PC-3 (cell line): Measurements from ENCODE around the gene CLRN1. TPM values are rescaled to one million over a fixed set of nuclear protein-coding genes. Genes with fewer than 3 reads are reported as not detected.

Experiments
- ATAC-seq: fragments of 200-7000 bp; cut with Tn5 transposase; 2 replicates; pipeline ENCODE4 v1.9.1; 2020; ENCODE audit warnings: mild to moderate bottlenecking, moderate library complexity
- BruUV-seq: library from RNA; stranded (reverse); fragments of 400-500 nt; replicated peaks from 2 replicates; lab custom pipeline; 2021; lab: Mats Ljungman, UMichigan
- CTCF ChIA-PET: fragments of 300-600 bp; sonication (Branson Sonifier 250); formaldehyde crosslinking; loops from one replicate; lab custom pipeline; 2022; ENCODE audit warnings: antibody characterized with exemption; lab: Charles Lee
- POLR2A ChIA-PET: fragments of 300-600 bp; sonication (Branson Sonifier 250); formaldehyde crosslinking; loops from one replicate; lab custom pipeline; 2022; ENCODE audit warnings: antibody characterized with exemption; ENCODE audit not compliant: unreplicated experiment; lab: Charles Lee
- DNase-seq: peaks from one replicate; pipeline ENCODE4 v3.0.0-alpha.2; 2015
- H2AFZ ChIP-seq: fragments of 300-600 bp; sonication (generic); 2 replicates; pipeline ENCODE4 v1.6.0; 2016; ENCODE audit warnings: antibody characterized with exemption, low read length
- H3F3A ChIP-seq: fragments of 300-600 bp; sonication (generic); one replicate; pipeline ENCODE4 v1.6.0; 2017; ENCODE audit warnings: antibody characterized with exemption, low read length, control low read depth, mild to moderate bottlenecking; ENCODE audit not compliant: unreplicated experiment
- H3K27ac ChIP-seq: fragments of 300-600 bp; sonication (generic); 2 replicates; pipeline ENCODE4 v1.5.1; 2016; ENCODE audit warnings: mild to moderate bottlenecking, low read length
- H3K27me3 ChIP-seq: fragments of 300-600 bp; sonication (generic); 2 replicates; pipeline ENCODE4 v1.6.1; 2016; ENCODE audit warnings: low read length, mixed read lengths
- H3K36me3 ChIP-seq: fragments of 300-600 bp; sonication (generic); 2 replicates; pipeline ENCODE4 v1.6.1; 2016; ENCODE audit warnings: low read depth, mixed run types, low read length, mixed read lengths
- H3K4me1 ChIP-seq: fragments of 300-600 bp; sonication (generic); 2 replicates; pipeline ENCODE4 v1.5.1; 2016; ENCODE audit warnings: low read length; ENCODE audit not compliant: insufficient read depth
- H3K4me2 ChIP-seq: fragments of 300-600 bp; sonication (generic); 2 replicates; pipeline ENCODE4 v1.6.0; 2016; ENCODE audit warnings: low read length
- H3K4me3 ChIP-seq: fragments of 300-600 bp; sonication (generic); 2 replicates; pipeline ENCODE4 v1.5.1; 2016; ENCODE audit warnings: mild to moderate bottlenecking, low read length, mixed read lengths
- H3K79me2 ChIP-seq: fragments of 300-600 bp; sonication (generic); 2 replicates; pipeline ENCODE4 v1.6.1; 2017; ENCODE audit warnings: low read length, mixed read lengths
- H3K9ac ChIP-seq: fragments of 300-600 bp; sonication (generic); 2 replicates; pipeline ENCODE4 v1.6.0; 2016; ENCODE audit warnings: mild to moderate bottlenecking, low read length
- H3K9me2 ChIP-seq: fragments of 300-600 bp; sonication (generic); replicated peaks from 2 replicates; pipeline ENCODE4 v1.6.1; 2016; ENCODE audit warnings: mixed run types, low read length, mixed read lengths
- H3K9me3 ChIP-seq: fragments of 300-600 bp; sonication (generic); 2 replicates; pipeline ENCODE4 v1.6.1; 2016; ENCODE audit warnings: low read length, mixed read lengths
- H4K20me1 ChIP-seq: fragments of 300-600 bp; sonication (generic); 2 replicates; pipeline ENCODE4 v1.6.1; 2016; ENCODE audit warnings: low read length, mixed read lengths
- CTCF ChIP-seq: fragments of 300-600 bp; sonication (generic); conservative IDR thresholded peaks from 2 replicates; pipeline ENCODE4 v1.5.1; 2017; ENCODE audit warnings: antibody characterized with exemption, low read depth, mild to moderate bottlenecking, low read length
- EZH2 ChIP-seq: fragments of 300-600 bp; sonication (generic); IDR thresholded peaks from one replicate; pipeline ENCODE4 v1.6.1; 2017; ENCODE audit warnings: antibody characterized with exemption, mild to moderate bottlenecking, low read length; ENCODE audit not compliant: unreplicated experiment
- EZH2phosphoT487 ChIP-seq: fragments of 300-600 bp; sonication (generic); IDR thresholded peaks from 2 replicates; pipeline ENCODE4 v1.6.1; 2018; ENCODE audit warnings: mild to moderate bottlenecking, antibody characterized with exemption, low read length, borderline replicate concordance
- intact Hi-C: fragments of 100-400 bp; cut with micrococcal nuclease; formaldehyde crosslinking; loops from 2 replicates; pipeline ENCODE4 v1.9.0; 2023
- total RNA-seq: library from RNA; depleted of rRNA; stranded (reverse); fragments of >200 nt; gene quantifications from 2 replicates; pipeline ENCODE4 v1.2.3, GENCODE V29; 2014

CLRN1 gene
- total RNA-seq, 1 experiment from 2014 or later, result not detected

GRCh38 chr3:150960708-150961684 lies 11.5 kb downstream of the CLRN1 start:
- H3K79me2 ChIP-seq, result no peaks in the 10 kb centered on the region
- TF ChIP-seq CTCF, result no peak
- H3K27ac ChIP-seq, result no peak overlapping the region
- H3K9ac ChIP-seq, result no peak overlapping the region
- no peak for DNase-seq
- ChIA-PET CTCF (no interaction called here), POLR2A (no interaction called here)
- peaks cover 73% of the 10 kb centered on the region for H3K27me3 ChIP-seq
- intact Hi-C loops, result no loop called here
- H4K20me1 ChIP-seq, result no peaks in the 10 kb centered on the region
- H3K4me2 ChIP-seq, result no peak overlapping the region
- no peak overlapping the region for H3K4me3 ChIP-seq
- no peak overlapping the region for H2AFZ ChIP-seq
- no peaks in the 10 kb centered on the region for H3K9me2 ChIP-seq
- no TSS peak for BruUV-seq
- H3K4me1 ChIP-seq, result no peaks in the 10 kb centered on the region
- H3F3A ChIP-seq, result no peaks in the 10 kb centered on the region
- no peaks in the 10 kb centered on the region for H3K9me3 ChIP-seq
- no peak for ATAC-seq
- H3K36me3 ChIP-seq, result no peaks in the 10 kb centered on the region

DNA sequence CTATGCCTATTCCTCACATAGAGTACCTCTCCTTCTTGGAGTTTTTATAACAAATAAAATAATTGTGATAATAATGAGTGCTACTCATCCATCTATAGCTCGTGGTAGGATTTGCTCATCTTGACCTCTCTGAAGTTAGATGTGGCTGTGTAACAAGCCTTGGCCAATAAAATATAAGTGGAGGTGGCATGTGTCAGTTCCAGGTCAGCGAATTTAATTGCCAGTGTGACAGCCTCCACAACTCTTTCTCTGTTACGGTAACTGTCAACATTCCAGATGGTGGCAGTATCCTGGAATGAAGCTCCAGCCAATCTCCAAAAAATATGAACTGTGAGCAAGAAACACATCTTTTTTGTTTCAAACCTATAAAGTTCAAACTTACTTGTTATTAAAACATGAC lies 13.8 kb downstream of the CLRN1 start:
- no TSS peak for BruUV-seq
- no peaks in the 10 kb centered on the region for H3F3A ChIP-seq
- no peak overlapping the region for H3K27ac ChIP-seq
- H3K4me1 ChIP-seq, result no peaks in the 10 kb centered on the region
- no peak overlapping the region for H3K4me3 ChIP-seq
- H3K36me3 ChIP-seq, result no peaks in the 10 kb centered on the region
- no peaks in the 10 kb centered on the region for H3K9me3 ChIP-seq
- no peaks in the 10 kb centered on the region for H3K9me2 ChIP-seq
- intact Hi-C loops, result no loop called here
- ChIA-PET CTCF (no interaction called here), POLR2A (no interaction called here)
- DNase-seq, result no peak
- no peaks in the 10 kb centered on the region for H4K20me1 ChIP-seq
- no peak overlapping the region for H3K9ac ChIP-seq
- H3K27me3 ChIP-seq, result peaks cover 90% of the 10 kb centered on the region
- ATAC-seq, result no peak
- no peak overlapping the region for H2AFZ ChIP-seq
- H3K4me2 ChIP-seq, result no peak overlapping the region
- TF ChIP-seq EZH2phosphoT487 (no peak), EZH2 (no peak), CTCF (no peak)
- no peaks in the 10 kb centered on the region for H3K79me2 ChIP-seq

DNA sequence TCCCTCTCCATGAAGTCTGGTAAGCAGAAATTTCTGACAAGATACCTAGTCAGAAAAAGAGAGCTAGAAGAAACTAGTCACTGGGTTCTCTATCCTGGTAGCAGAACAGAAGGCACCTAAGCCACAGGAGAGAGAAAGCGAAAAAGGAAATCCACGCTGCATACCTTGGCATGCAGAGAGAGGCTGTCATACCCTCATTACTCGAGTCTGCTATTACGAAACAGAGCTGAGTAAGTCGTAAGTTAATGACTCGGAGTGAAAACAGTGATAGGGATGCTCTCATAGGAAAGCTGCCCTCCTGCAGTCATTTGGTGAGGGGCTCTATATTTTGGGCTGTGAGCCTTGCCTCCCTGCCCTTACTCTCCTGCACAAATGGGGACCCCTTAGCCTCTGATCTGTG lies 16.2 kb downstream of the CLRN1 start:
- H3K4me2 ChIP-seq, result no peak overlapping the region
- BruUV-seq, result no TSS peak
- H4K20me1 ChIP-seq, result no peaks in the 10 kb centered on the region
- no peaks in the 10 kb centered on the region for H3K9me3 ChIP-seq
- H3K4me3 ChIP-seq, result no peak overlapping the region
- no peak overlapping the region for H3K9ac ChIP-seq
- POLR2A ChIA-PET, result no interaction called here
- CTCF ChIA-PET, result no interaction called here
- H3K36me3 ChIP-seq, result no peaks in the 10 kb centered on the region
- ATAC-seq, result no peak
- no peaks in the 10 kb centered on the region for H3F3A ChIP-seq
- no peaks in the 10 kb centered on the region for H3K9me2 ChIP-seq
- TF ChIP-seq EZH2phosphoT487 (no peak), EZH2 (no peak), CTCF (no peak)
- H3K27me3 ChIP-seq, result peaks cover 94% of the 10 kb centered on the region
- intact Hi-C loops, result no loop called here
- H3K27ac ChIP-seq, result no peak overlapping the region
- H2AFZ ChIP-seq, result no peak overlapping the region
- H3K79me2 ChIP-seq, result no peaks in the 10 kb centered on the region
- no peaks in the 10 kb centered on the region for H3K4me1 ChIP-seq
- peak; percentile 50 for DNase-seq
